Germinal center (tissue), 1 donor: ENCODE measurements around the gene ACSL1.
"Not testable (repeated sequence)": the region's sequence is repeated elsewhere in the genome, so short reads cannot be mapped to it uniquely, and the experiment has no call there.

Experiments
- DNase-seq: peaks from one replicate; pipeline ENCODE4 v3.0.0; 2012; ENCODE audit warnings: mixed read lengths, low spot score

The ACSL1 gene

GRCh38 chr4:184790826-184791225 lies 34.9 kb downstream of the ACSL1 start:
- DNase-seq: no peak

- DNase-seq: no peak
Measured at GRCh38 chr4:184787766-184788503, 37.8 kb downstream of the ACSL1 start.

GRCh38 chr4:184785813-184786212 lies 40.0 kb downstream of the ACSL1 start:
- DNase-seq: no peak

- no peak for DNase-seq
Measured at GRCh38 chr4:184784628-184785257, 41.0 kb downstream of the ACSL1 start.

- DNase-seq: peak; percentile 25
Measured at GRCh38 chr4:184782731-184783373, 42.9 kb downstream of the ACSL1 start.

- not testable (repeated sequence) for DNase-seq
Measured at GRCh38 chr4:184779160-184779559, 46.6 kb downstream of the ACSL1 start.

GRCh38 chr4:184778325-184778724 lies 47.4 kb downstream of the ACSL1 start:
- DNase-seq: no peak

GRCh38 chr4:184776821-184777220 lies 48.9 kb downstream of the ACSL1 start:
- DNase-seq: no peak

GRCh38 chr4:184775854-184776555 lies 49.8 kb downstream of the ACSL1 start:
- no peak for DNase-seq

GRCh38 chr4:184774152-184774551 lies 51.6 kb downstream of the ACSL1 start:
- no peak for DNase-seq

- no peak for DNase-seq
Measured at GRCh38 chr4:184771416-184771815, 54.4 kb downstream of the ACSL1 start.

- DNase-seq: no peak
Measured at GRCh38 chr4:184769141-184769765, 56.5 kb downstream of the ACSL1 start.

- no peak for DNase-seq
Measured at GRCh38 chr4:184768296-184768695, 57.5 kb downstream of the ACSL1 start.

- DNase-seq: no peak
Measured at GRCh38 chr4:184766446-184766845, 59.3 kb downstream of the ACSL1 start.

GRCh38 chr4:184765473-184766340 lies 60.1 kb downstream of the ACSL1 start:
- DNase-seq: no peak

- DNase-seq: no peak
Measured at GRCh38 chr4:184764601-184765000, 61.2 kb downstream of the ACSL1 start.

GRCh38 chr4:184763150-184763780 lies 62.5 kb downstream of the ACSL1 start:
- DNase-seq: no peak

- no peak for DNase-seq
Measured at GRCh38 chr4:184762100-184762499, 63.7 kb downstream of the ACSL1 start.

GRCh38 chr4:184760681-184761080 lies 65.1 kb downstream of the ACSL1 start:
- no peak for DNase-seq

- no peak for DNase-seq
Measured at GRCh38 chr4:184757810-184758209, 68.0 kb downstream of the ACSL1 start.

- no peak for DNase-seq
Measured at GRCh38 chr4:184756399-184756798, 69.4 kb downstream of the ACSL1 start.
